ENCODE measurements around the gene IMMP2L.

The IMMP2L gene

DNA sequence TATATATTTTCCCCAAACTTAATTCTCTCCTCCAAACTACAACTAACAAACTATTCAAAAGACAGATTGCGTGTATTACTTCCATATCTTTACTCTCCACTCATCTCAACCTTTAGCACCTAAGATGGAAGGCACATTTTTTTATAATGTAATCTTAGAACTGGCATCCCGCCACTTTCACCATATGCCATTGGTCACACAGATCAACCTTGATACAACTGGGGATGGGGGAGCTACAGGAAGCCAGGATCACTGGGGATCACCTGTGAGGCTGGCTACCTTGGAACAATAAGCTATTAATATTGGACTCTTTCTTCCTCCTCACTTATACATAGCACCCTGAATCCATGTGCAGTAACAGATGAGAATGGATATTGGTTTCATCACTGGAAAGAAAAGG lies 941.0 kb downstream of the IMMP2L start:
- no peak for DNase-seq (ENCODE audit: low spot score)

DNA sequence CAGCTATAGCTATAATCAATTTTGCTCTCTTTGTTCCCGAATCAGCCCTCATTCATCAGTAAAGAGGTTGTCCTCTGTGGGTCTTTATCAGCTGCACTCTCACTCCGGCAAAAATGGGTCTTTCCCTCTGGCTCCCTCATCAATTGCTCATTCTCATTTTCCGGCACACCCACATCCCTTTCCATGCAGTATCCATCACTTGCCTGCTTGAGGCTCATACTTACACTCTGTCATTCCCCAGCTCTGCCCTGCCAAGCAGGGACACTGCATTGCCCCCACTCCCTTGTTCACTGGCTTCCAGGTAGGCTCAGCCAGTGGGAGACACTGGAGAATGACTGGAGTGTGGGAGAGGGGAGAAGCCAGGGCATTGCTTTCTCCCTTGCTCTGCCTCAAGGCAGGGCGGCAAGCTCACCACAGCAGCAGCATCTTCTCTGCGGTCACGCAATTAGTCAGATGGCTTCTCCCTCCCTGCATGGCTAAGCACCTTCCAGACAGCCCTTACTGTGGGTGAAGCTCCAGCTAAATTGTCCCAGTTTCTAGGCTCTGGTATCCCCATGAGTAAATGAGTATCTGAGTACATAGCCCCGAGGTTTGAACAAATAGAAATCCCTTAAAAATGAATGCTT lies 942.1 kb downstream of the IMMP2L start:
- no peak for DNase-seq (ENCODE audit: low spot score)
